H9 (cell line): ENCODE measurements around the gene RPS19. TPM values are rescaled to one million over a fixed set of nuclear protein-coding genes. Genes with fewer than 3 reads are reported as not detected.

Experiments
- DNase-seq: peaks from one replicate; pipeline ENCODE4 v3.0.0-alpha.2; 2017
- H2AFZ ChIP-seq: one replicate; pipeline ENCODE4 v1.6.1; 2013; ENCODE audit warnings: mild to moderate bottlenecking, low read length, control low read depth, moderate library complexity
- H2AK5ac ChIP-seq: 2 replicates; pipeline ENCODE4 v1.6.1; 2013; ENCODE audit warnings: low read length, control low read depth, mixed read lengths; ENCODE audit not compliant: insufficient read length
- H2BK120ac ChIP-seq: one replicate; pipeline ENCODE4 v1.6.1; 2013; ENCODE audit warnings: low read depth, mild to moderate bottlenecking, low read length, control low read depth, inconsistent platforms; ENCODE audit not compliant: poor library complexity, severe bottlenecking
- H2BK12ac ChIP-seq: 2 replicates; pipeline ENCODE4 v1.6.1; 2013; ENCODE audit warnings: low read length, control low read depth, mixed read lengths, low read depth; ENCODE audit not compliant: insufficient read length
- H2BK15ac ChIP-seq: 2 replicates; pipeline ENCODE4 v1.6.1; 2013; ENCODE audit warnings: low read depth, low read length, control low read depth
- H2BK20ac ChIP-seq: one replicate; pipeline ENCODE4 v1.6.1; 2013; ENCODE audit warnings: low read depth, mild to moderate bottlenecking, low read length, control low read depth, inconsistent platforms; ENCODE audit not compliant: poor library complexity, severe bottlenecking
- H2BK5ac ChIP-seq: 2 replicates; pipeline ENCODE4 v1.6.1; 2013; ENCODE audit warnings: low read length, control low read depth, mixed read lengths; ENCODE audit not compliant: insufficient read length
- H3K14ac ChIP-seq: 2 replicates; pipeline ENCODE4 v1.6.1; 2013; ENCODE audit warnings: low read length, control low read depth; ENCODE audit not compliant: insufficient read depth
- H3K18ac ChIP-seq: 2 replicates; pipeline ENCODE4 v1.6.1; 2013; ENCODE audit warnings: low read depth, mild to moderate bottlenecking, mixed read lengths, low read length, control low read depth; ENCODE audit not compliant: insufficient read length
- H3K23ac ChIP-seq: 2 replicates; pipeline ENCODE4 v1.6.1; 2013; ENCODE audit warnings: low read length, control low read depth, mixed read lengths, low read depth; ENCODE audit not compliant: insufficient read length
- H3K23me2 ChIP-seq: 2 replicates; pipeline ENCODE4 v1.6.1; 2013; ENCODE audit warnings: low read depth, mild to moderate bottlenecking, mixed read lengths, low read length, control low read depth; ENCODE audit not compliant: insufficient read length, poor library complexity, severe bottlenecking
- H3K27ac ChIP-seq: 2 replicates; pipeline ENCODE4 v1.5.1; 2013; ENCODE audit warnings: low read length, control low read depth, mixed read lengths, low read depth; ENCODE audit not compliant: insufficient read length
- H3K27me3 ChIP-seq: 2 replicates; pipeline ENCODE4 v1.6.1; 2013; ENCODE audit warnings: low read length, control low read depth, inconsistent platforms; ENCODE audit not compliant: insufficient read depth
- H3K4ac ChIP-seq: 2 replicates; pipeline ENCODE4 v1.6.1; 2013; ENCODE audit warnings: low read depth, mild to moderate bottlenecking, control low read depth, inconsistent platforms, low read length, moderate library complexity
- H3K4me1 ChIP-seq: 2 replicates; pipeline ENCODE4 v1.6.1; 2013; ENCODE audit warnings: low read length, control low read depth, inconsistent platforms; ENCODE audit not compliant: insufficient read depth
- H3K4me2 ChIP-seq: 2 replicates; pipeline ENCODE4 v1.6.1; 2013; ENCODE audit warnings: low read length, control low read depth, mixed read lengths; ENCODE audit not compliant: insufficient read length, insufficient read depth
- H3K56ac ChIP-seq: 2 replicates; pipeline ENCODE4 v1.6.1; 2013; ENCODE audit warnings: low read depth, mild to moderate bottlenecking, mixed read lengths, low read length, control low read depth; ENCODE audit not compliant: insufficient read length
- H3K79me1 ChIP-seq: 2 replicates; pipeline ENCODE4 v1.6.1; 2013; ENCODE audit warnings: low read depth, mild to moderate bottlenecking, moderate library complexity, low read length, control low read depth, inconsistent platforms; ENCODE audit not compliant: insufficient read depth, poor library complexity, severe bottlenecking
- H3K79me2 ChIP-seq: 2 replicates; pipeline ENCODE4 v1.6.1; 2013; ENCODE audit warnings: low read length, control low read depth, inconsistent platforms; ENCODE audit not compliant: insufficient read depth
- H3K9ac ChIP-seq: 2 replicates; pipeline ENCODE4 v1.6.1; 2013; ENCODE audit warnings: low read length, control low read depth, mixed read lengths; ENCODE audit not compliant: insufficient read length; ENCODE audit errors: extremely low read depth
- H3K9me3 ChIP-seq: one replicate; pipeline ENCODE4 v1.6.1; 2013; ENCODE audit warnings: low read depth, low read length, inconsistent platforms; ENCODE audit not compliant: control insufficient read depth
- H3T11ph ChIP-seq: one replicate; pipeline ENCODE4 v1.6.1; 2013; ENCODE audit warnings: mild to moderate bottlenecking, low read length, control low read depth, inconsistent platforms
- H4K20me1 ChIP-seq: one replicate; pipeline ENCODE4 v1.6.1; 2013; ENCODE audit not compliant: control insufficient read depth, insufficient read length, insufficient read depth
- H4K5ac ChIP-seq: 2 replicates; pipeline ENCODE4 v1.6.1; 2013; ENCODE audit warnings: low read depth, mild to moderate bottlenecking, mixed read lengths, low read length, control low read depth; ENCODE audit not compliant: insufficient read length
- H4K8ac ChIP-seq: replicated peaks from 2 replicates; pipeline ENCODE4 v1.6.1; 2013; ENCODE audit warnings: low read length, control low read depth, mixed read lengths, low read depth; ENCODE audit not compliant: insufficient read length
- H4K91ac ChIP-seq: 2 replicates; pipeline ENCODE4 v1.6.1; 2013; ENCODE audit warnings: low read depth, mild to moderate bottlenecking, moderate library complexity, mixed read lengths, low read length, control low read depth; ENCODE audit not compliant: insufficient read length
- H3K27ac Mint-ChIP-seq, 3 experiments: 2 replicates in 2 of 3; 3 replicates in 1 of 3; pipeline ENCODE4 v1.8.0; 2020 to 2021; ENCODE audit warnings: mixed read lengths in 3 of 3, mild to moderate bottlenecking in 1 of 3, moderate library complexity in 1 of 3
- H3K27me3 Mint-ChIP-seq: 2 replicates; pipeline ENCODE4 v1.8.0; 2021; ENCODE audit warnings: low read depth, mild to moderate bottlenecking, moderate library complexity, mixed read lengths
- H3K36me3 Mint-ChIP-seq, 3 experiments: 2 replicates in 2 of 3; 3 replicates in 1 of 3; pipeline ENCODE4 v1.8.0; 2020 to 2021; ENCODE audit warnings: low read depth in 3 of 3, mixed read lengths in 3 of 3; ENCODE audit not compliant: insufficient read depth in 1 of 3
- H3K4me1 Mint-ChIP-seq, 2 experiments: 2 replicates each; pipeline ENCODE4 v1.8.0; 2020; ENCODE audit warnings: mixed read lengths in 2 of 2
- H3K4me3 Mint-ChIP-seq, 2 experiments: 2 replicates in 1 of 2; 3 replicates in 1 of 2; pipeline ENCODE4 v1.8.0; 2020 to 2021; ENCODE audit warnings: mild to moderate bottlenecking in 2 of 2, mixed read lengths in 2 of 2, moderate library complexity in 1 of 2
- H3K9me3 Mint-ChIP-seq, 2 experiments: 2 replicates in 1 of 2; 3 replicates in 1 of 2; pipeline ENCODE4 v1.8.0; 2020; ENCODE audit warnings: mild to moderate bottlenecking in 2 of 2, mixed read lengths in 2 of 2, moderate library complexity in 1 of 2
- CTCF ChIP-seq: fragments of 200-600 bp; sonication (generic); conservative IDR thresholded peaks from 3 replicates; pipeline ENCODE4 v1.8.0; 2021; ENCODE audit warnings: antibody characterized with exemption, mild to moderate bottlenecking
- WGBS: extraction: QIAGEN DNeasy Blood & Tissue Kit; methylation state at CpG from one replicate; pipeline ENCODE4 v1.1.7; 2013; ENCODE audit warnings: missing lambda C conversion rate, low lambda C conversion rate, mixed read lengths; ENCODE audit not compliant: insufficient read length; ENCODE audit errors: extremely low coverage; 5-methylcytosine and 5-hydroxymethylcytosine counted together
- total RNA-seq: library from RNA; stranded (reverse); gene quantifications from 2 replicates; pipeline ENCODE4 v1.2.1, GENCODE V29; 2021

RPS19 gene
- total RNA-seq, 1 experiment from 2014 or later: 3,024 TPM

DNA sequence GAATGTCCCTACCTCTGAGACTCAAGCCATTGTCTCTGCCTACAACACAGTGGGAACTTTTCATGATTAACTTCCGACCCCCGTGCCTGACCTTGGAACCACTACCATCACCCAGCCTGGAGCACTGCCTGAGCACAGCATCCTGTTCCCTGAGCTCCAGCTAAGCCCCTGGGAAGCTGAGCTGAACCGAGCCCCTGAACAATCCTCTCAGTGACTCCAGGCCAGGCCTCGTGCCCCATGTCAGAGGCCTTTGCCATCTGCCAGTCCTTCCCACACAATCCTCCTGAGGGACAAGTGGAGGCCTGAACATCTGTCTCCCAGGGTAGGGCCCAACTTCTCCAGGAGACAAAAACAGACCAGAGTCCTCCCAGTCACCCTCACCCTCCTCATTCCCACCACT, 46.1 kb upstream of the RPS19 start:
- WGBS: no CpG with 5 or more reads among the region's 4 CpGs
- Histone ChIP-seq H3K9me3 (no peaks in the 10 kb centered on the region), H3K4ac (no peak overlapping the region), H3K27ac (no peak overlapping the region), H3K23ac (no peak overlapping the region), H2AK5ac (no peak overlapping the region), H3K79me2 (no peaks in the 10 kb centered on the region), H3K23me2 (no peaks in the 10 kb centered on the region), H3K4me1 (no peaks in the 10 kb centered on the region), H4K20me1 (no peaks in the 10 kb centered on the region), H3K4me2 (no peak overlapping the region), H3K27me3 (no peaks in the 10 kb centered on the region; the same call in 1 of the 2 replicates), H3K79me1 (no peaks in the 10 kb centered on the region), H3K56ac (no peak overlapping the region), H4K5ac (no peak overlapping the region), H2BK20ac (no peak overlapping the region), H2BK5ac (no peak overlapping the region), H3K14ac (no peak overlapping the region), H3T11ph (no peak overlapping the region), H2BK12ac (no peak overlapping the region), H2AFZ (no peak overlapping the region), H4K91ac (no peak overlapping the region), H2BK15ac (no peak overlapping the region), H2BK120ac (no peak overlapping the region), H3K18ac (no peak overlapping the region), H4K8ac (no peak overlapping the region), H3K9ac (no peak overlapping the region)
- Mint-ChIP-seq H3K36me3 (peaks cover 2 to 33% (median 5%) of the 10 kb centered on the region in 3 experiments; a peak in 4 of 7 replicates), H3K27ac (no peak overlapping the region), H3K9me3 (peaks cover 16 to 92% of the 10 kb centered on the region in 2 experiments; a peak in 4 of 5 replicates), H3K4me3 (no peak overlapping the region), H3K27me3 (peaks cover 5% of the 10 kb centered on the region; the same call in 1 of the 2 replicates), H3K4me1 (no peaks in the 10 kb centered on the region)
- no peak for DNase-seq
- no peak for TF ChIP-seq CTCF
